ENCODE data around the gene MARCHF2. TPM values are rescaled to one million over a fixed set of nuclear protein-coding genes. Genes with fewer than 3 reads are reported as not detected.

The MARCHF2 gene
- total and polyA plus RNA-seq, 9 of the 15 experiments (the other 6 are each of a cell fraction or from before 2014, with no cell fraction given): 0.39 to 6.4 (median 2.2) TPM

GRCh38 chr19:8477889-8478288 lies 64.8 kb downstream of the MARCHF2 start (continued):
- TF ChIP-seq ARID3B (CRISPR knock-in tag; IDR thresholded peaks at IDR 0.05; ENCODE audit: borderline replicate concordance) (no peak), SMC3 (conservative IDR thresholded peaks at IDR 0.05; ENCODE audit: insufficient read depth, low read depth, low read length) (no peak), MEF2A (IDR thresholded peaks at IDR 0.05; ENCODE audit: control insufficient read depth, low read depth, low read length) (no peak)

GRCh38 chr19:8478598-8478997 lies 65.5 kb downstream of the MARCHF2 start:
- intact Hi-C loops (cut with micrococcal nuclease) (no loop called here), in situ Hi-C loops (cut with MboI) (no loop called here)
- WGBS (ENCODE audit: insufficient coverage, low coverage, missing lambda C conversion rate): 68% methylated on average over 3 of the region's 3 CpGs
- H3K27me3 ChIP-seq (ENCODE audit: control insufficient read depth in 2 of 2, insufficient read depth in 2 of 2, low read length in 2 of 2): no peaks in the 10 kb centered on the region
- BruUV-seq (replicated peaks): no TSS peak
- peaks cover 68% of the 10 kb centered on the region for H3K79me2 ChIP-seq (ENCODE audit: control insufficient read depth, insufficient read depth, low read length)
- peaks cover 0 to 4% of the 10 kb centered on the region in 2 experiments; a peak in 1 of 5 replicates for H3K4me1 ChIP-seq (replicated peaks in 1 of 2; ENCODE audit: control insufficient read depth in 2 of 2, insufficient read depth in 2 of 2, low read length in 2 of 2)
- ATAC-seq: no peak
- H4K20me1 ChIP-seq (replicated peaks; ENCODE audit: control insufficient read depth, insufficient read depth, low read length): peaks cover 15% of the 10 kb centered on the region
- no peak for DNase-seq (ENCODE audit: extremely low read depth in 1 of 4, low spot score in 3 of 4)
- H3K9me1 ChIP-seq (ENCODE audit: control insufficient read depth, insufficient read depth, low read length): no peaks in the 10 kb centered on the region
- no peak for FAIRE-seq
- no peak overlapping the region for H3K4me3 ChIP-seq
- no peak overlapping the region for H3K4me2 ChIP-seq (ENCODE audit: insufficient read depth, low read length)
- ChIA-PET POLR2A (interaction anchor here (0.8 to 1.7 kb wide), 2 partner anchors 9 to 35 kb away, joined by 3 to 5 read pairs; partner anchors contain the start of gene ZNF414), CTCF (ENCODE audit: low intra/inter-chr PET ratio) (no interaction called here)
- no peak overlapping the region for H3K9ac ChIP-seq (ENCODE audit: insufficient read depth in 1 of 2, low read depth in 2 of 2, low read length in 2 of 2)
- no peak overlapping the region for H3K27ac ChIP-seq (ENCODE audit: extremely low read depth, low read depth, low read length)
- no peaks in the 10 kb centered on the region for H3K9me3 ChIP-seq (replicated peaks; ENCODE audit: control insufficient read depth, insufficient read depth, low read depth, low read length)
- peaks cover 91% of the 10 kb centered on the region; the same call in 2 of the 3 replicates for H3K36me3 ChIP-seq (ENCODE audit: control insufficient read depth, insufficient read depth, low read length)
- no peak overlapping the region for H2AFZ ChIP-seq (ENCODE audit: low read depth, low read length)
- TF ChIP-seq TGIF2 (CRISPR knock-in tag; IDR thresholded peaks at IDR 0.05) (no peak), MAFF (IDR thresholded peaks at IDR 0.05; ENCODE audit: low read length) (no peak), HMBOX1 (IDR thresholded peaks at IDR 0.05) (no peak), MEF2A (IDR thresholded peaks at IDR 0.05; ENCODE audit: control insufficient read depth, low read depth, low read length) (no peak), HNRNPK (IDR thresholded peaks at IDR 0.05; ENCODE audit: low read depth, low read length, poor library complexity, severe bottlenecking) (no peak), ZNF444 (CRISPR knock-in tag; IDR thresholded peaks at IDR 0.05) (no peak), ETS2 (tag; IDR thresholded peaks at IDR 0.05; ENCODE audit: borderline replicate concordance, poor library complexity, severe bottlenecking) (no peak), JUND (IDR thresholded peaks at IDR 0.05; ENCODE audit: borderline replicate concordance, low read depth, low read length) (no peak), JUND (tag; IDR thresholded peaks at IDR 0.05; ENCODE audit: borderline replicate concordance, low read depth, low read length) (no peak), HMGXB4 (CRISPR knock-in tag; IDR thresholded peaks at IDR 0.05) (no peak), FOXJ2 (tag; IDR thresholded peaks at IDR 0.05) (no peak), NEUROD1 (IDR thresholded peaks at IDR 0.05; ENCODE audit: borderline replicate concordance, low read depth, low read length, partially characterized antibody) (no peak), PPARD (CRISPR knock-in tag; IDR thresholded peaks at IDR 0.05) (no peak), NR1H2 (CRISPR knock-in tag; IDR thresholded peaks at IDR 0.05) (no peak), ZNF717 (CRISPR knock-in tag; IDR thresholded peaks at IDR 0.05) (no peak), ZNF324 (CRISPR knock-in tag; IDR thresholded peaks at IDR 0.05) (no peak)
